DMS 273 (cell line): Measurements from ENCODE around the gene EFNB1.

Source experiments
- DNase-seq: peaks from one replicate; lab custom pipeline; 2025; ENCODE audit not compliant: unreplicated experiment; lab: John Stamatoyannopoulos, UW

EFNB1 gene

DNA sequence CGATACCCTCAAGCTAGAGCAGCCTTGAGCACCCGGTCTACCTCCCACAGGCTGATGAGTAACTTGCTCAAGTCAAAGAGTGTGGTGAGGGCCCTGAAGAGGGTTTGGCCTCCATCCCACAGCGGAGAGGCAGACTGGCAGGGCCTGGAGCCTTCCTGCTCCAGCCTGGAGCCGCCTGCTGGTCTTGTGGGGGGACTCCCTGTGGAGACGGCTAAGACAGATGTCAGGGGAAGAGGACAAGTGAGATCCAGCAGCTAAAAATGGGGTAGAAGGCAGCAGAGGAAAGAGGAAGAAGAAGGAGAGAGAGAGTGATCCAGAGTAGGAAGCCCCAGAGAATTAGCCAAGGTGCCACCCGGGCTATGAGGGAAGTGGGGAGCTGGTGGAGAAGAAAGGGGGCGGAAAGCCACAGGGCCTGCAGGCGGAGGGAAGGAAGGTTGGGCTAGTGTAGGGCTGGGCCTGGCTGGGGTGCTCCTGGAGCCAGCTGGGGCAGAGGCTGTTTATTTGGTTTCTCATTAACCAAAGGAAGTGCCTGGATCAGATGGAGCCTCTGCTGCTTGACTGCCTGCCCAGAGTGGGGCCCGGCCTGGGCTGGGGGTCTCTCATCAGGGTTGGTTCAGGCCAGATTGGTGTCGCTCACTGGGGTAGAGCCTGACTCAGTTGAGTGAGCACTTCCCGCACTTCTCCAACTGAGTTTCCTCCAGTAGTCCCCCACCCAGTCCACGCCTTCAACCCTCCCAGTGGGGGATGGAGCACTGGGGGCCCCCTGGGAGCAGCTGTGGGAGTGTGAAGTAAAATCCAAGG lies 14.2 kb downstream of the EFNB1 start:
- DNase-seq = peak; percentile 88

DNA sequence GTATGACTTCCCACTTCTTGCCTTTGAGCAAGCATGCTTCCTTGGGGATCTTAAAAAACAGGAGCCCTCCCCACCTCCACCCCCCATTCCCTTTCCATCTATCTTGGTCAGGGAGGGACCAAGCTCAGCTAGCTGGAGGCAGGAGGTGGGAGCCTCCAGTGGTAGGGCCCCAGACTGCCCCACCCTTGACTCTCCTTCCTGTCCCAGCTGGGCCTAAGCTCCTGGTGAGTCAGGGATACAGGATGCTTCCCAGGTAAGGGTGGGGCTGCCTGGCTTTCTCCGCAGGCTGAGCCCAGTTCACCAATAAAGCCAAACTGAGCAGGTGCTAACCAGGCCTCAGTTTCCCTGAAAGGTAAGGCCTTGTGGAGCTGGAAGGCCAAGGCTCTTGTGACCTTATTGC lies 15.2 kb downstream of the EFNB1 start:
- no peak for DNase-seq

DNA sequence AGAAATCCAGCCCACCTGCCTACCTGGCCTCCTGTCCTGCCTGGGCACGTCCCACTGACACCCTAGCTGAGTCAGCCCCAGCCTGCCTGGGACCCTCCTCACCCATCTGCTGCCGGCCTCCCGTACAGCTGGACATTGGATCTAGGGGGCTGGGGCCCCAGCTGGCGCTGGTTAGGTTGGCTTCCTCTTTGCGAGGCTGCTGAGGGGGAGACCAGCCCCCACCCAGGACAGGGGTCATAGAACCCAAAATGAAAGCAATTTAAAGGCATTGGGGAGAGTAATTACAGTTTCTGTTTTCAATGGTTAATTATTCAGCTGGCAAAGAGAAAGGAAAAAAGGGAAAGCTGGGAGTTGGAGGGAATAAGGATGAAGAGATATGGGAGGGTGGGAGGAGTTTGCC lies 15.8 kb downstream of the EFNB1 start:
- DNase-seq = peak; percentile 27

DNA sequence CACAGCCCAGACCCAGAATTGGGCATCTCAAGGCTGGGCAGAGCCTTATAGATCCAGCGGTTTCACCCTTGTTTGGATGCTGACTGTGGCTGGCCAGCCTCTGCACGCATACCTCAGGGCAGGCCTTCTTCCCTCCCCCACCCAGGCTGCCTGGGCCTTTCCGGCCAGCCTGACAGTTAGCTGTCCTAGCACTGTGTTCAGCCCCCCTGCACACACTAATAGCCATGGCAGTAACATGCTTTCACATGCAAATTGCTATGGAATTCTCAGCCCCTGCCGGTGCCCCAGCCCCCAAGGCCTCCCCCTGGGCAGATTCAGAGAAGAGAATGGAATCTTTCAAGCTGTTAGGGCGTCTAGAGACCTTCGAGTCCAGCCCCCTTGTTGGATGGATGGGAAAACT lies 17.7 kb downstream of the EFNB1 start:
- no peak for DNase-seq

DNA sequence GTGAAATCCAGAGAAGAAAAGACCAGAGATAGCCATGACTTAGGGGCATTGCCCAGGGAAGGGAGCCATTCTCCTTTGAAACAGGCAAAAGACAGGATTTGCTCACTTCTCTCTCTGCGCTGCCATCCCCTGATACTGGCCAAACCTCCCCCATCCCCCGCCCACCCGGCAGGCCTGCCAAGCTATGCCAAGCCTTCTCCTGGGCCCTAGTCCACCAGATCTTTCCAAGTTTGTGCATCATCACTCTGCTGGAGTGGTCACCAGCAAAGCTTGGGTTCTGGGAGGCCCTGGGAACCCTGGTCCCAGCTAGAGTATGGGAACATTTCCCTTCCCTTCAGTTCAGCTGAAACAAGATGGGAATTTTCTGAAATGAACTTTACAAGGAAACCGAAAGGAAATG lies 18.4 kb downstream of the EFNB1 start:
- DNase-seq = no peak

DNA sequence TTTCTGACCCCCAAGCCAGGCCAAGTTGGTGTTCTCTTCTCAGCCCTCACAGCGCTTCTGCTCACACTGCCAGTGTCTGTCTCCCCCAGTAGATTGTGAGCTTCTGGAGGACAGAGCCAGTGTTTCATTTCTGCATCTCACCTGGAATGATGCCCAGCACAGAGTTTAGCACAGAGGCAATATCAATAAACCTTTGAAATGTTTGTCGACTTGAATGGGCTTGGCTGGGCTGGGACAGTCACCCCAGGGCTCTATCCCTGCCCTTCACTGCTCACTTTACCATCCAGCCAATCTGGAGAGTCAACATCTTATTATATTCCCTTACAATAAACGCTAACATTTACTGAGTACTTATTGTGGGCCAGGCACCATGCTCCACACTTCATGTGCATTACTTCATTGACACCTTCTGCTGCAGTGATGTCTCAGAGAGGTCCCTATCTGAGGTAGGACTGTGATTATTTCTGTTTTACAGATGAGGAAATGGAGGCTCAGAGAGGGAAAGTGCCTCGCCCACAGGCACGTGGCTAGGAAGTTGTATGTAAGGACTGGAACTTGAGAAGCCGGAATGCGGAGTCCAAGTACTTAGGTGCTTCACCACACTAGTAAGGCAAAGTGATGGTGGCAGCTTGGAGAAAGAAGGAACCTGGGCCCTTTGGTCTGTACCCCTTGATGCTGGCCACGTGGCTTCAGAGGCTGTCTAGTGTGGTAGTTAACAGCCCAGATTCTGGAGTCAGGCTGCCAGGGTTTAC lies 19.5 kb downstream of the EFNB1 start:
- DNase-seq = no peak

DNA sequence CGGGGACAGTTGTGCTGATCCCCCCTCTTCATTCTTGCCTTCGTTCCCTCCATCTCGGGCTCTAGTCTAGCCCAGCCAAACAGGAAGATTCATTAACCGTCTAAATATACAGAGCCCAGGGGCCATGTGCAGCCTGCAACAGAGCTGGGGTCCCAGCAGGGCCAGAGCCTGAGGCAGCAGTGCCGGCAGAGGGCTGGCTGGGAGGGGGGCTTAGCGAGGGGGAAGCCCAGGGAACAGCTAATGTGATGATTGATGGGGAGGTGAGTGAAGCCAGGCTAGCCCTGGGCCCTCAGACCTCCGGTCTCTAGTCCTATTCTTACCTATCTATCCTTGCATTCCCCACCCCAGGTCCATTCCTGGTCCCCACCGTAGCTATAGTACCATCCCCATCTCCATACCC lies 22.3 kb downstream of the EFNB1 start:
- no peak for DNase-seq

DNA sequence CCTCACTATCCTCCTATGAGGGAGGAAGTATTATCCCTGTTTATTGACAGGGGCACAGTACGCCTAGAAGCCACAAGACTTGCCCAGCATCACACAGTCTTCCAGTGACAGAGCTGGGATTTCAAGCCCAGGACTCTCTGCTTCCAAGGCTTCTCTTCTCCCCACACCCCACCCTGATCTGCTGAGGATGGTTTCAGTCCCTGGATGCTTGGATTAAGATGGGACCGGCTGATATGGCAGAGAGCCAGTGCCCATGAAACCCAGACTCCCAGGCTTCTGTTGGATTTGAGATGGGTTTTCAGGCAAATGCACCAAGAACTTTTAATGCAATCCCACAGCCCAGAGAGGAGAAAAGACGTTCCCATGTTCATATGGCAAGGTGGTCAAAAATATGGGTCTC lies 23.2 kb downstream of the EFNB1 start:
- DNase-seq = no peak

DNA sequence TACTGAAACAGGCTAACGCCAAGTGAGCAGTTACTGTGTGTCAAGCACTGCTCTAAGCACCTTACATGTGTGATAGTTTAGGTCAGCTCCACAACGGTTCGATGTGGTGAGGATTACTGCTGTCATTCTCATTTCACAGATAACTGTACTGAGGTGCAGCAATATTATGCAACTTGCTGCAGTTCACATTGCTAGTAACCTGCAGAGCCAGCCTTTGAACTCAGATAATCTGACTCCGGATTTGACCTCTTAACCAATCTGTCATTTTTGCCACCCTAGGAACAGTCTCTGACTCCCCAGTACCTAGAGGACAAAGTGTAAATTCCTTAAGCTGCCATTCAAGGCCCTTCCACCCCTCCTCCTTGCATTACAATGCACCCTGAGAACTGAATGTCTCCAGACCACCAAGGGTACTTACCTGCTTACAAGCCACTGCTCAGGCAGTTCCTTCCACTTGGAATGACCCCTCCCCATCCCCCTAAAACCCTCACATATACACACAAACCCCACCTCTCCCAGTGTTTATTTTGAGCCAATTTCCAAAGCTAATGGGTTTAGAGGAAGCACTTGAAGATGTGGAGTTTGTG lies 24.9 kb downstream of the EFNB1 start:
- DNase-seq = no peak

DNA sequence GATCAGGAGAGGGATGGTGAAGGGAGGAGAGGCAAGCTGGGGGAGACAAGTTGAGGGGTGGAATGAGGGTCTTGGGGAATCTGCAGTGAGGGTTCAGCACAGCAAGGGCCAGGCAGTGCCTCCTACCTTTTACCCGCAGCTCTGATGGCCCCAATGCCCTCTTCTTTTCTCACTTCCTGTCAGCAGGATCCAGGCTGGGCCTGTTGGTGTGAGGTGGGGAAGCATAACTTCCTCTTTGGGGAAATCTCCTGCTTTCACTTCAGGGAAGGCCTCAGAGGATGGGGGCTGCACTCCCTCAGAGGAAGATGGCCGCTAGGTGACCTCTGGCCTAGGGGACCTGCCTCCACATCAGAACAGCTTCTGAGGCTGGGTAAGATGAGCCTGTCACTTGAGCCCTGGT lies 36.5 kb downstream of the EFNB1 start:
- DNase-seq = no peak

DNA sequence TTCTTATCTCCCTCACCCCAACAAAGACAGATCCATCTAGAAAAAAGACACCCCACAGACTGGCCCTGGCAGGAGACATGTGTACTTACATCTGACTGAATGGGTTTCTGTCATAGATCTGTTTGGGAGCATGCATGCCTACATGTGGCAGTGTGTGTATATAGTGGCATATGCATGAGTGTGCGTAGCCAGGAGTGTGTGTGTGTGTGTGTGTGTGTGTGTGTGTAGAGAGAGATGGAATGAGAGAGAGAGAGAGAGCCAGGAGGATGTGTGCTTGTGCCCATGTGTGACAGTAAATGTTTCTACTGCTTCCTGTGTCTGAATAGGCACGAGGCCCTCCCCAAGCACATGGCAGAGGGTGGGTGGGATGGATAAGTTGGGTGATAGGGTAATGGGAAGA lies 37.1 kb downstream of the EFNB1 start:
- no peak for DNase-seq

DNA sequence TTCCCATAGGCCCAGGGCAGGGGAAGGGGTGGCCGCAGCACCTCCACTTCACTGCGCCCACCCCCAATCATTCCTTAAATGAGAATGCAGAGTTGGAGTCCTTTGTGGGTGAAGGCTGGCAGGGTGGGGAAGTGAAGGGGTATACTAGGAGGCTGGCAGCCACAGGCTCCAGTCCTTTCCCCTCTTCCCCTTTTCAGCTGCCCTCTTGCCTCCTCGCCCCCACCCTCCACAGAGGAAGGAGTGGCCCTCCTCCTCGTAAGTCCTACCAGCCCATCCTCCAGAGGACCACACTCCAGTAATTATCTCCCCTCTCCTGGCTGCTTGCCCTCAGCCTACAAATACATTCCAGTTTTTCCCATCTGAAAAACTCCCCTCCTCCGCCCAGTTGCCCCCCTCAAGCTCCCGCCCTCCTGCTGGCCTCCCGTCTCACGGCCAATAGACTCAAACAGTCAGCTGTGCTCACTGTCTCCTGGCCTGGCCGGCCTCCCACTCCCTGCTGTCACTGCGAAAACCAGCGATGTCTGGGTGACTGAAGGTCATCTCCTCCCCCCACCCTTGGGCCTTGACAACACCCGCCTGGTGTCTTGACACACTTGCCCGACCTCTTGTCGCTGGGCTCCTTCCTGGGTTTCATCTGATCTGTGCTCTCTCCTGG lies 38.8 kb downstream of the EFNB1 start:
- DNase-seq = no peak

DNA sequence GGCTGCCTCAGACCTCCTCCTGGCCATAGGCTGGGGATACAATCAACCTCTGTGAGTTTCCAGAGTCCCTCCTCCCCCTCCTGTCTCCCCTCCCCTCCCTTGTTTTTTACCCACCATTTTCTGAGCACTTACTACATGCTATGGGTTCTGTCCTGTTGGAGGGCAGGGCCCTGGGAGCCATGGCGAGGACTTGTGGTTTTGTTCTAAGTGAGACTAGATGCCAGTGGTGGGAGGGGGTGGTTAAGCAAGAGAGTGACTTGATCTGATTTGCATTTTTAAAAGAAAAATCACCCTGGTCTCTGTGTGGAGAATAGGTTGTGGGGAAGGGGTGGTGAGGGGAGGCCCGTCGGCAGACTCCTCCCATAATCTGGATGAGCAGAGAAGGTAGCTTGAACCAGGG lies 39.5 kb downstream of the EFNB1 start:
- no peak for DNase-seq

DNA sequence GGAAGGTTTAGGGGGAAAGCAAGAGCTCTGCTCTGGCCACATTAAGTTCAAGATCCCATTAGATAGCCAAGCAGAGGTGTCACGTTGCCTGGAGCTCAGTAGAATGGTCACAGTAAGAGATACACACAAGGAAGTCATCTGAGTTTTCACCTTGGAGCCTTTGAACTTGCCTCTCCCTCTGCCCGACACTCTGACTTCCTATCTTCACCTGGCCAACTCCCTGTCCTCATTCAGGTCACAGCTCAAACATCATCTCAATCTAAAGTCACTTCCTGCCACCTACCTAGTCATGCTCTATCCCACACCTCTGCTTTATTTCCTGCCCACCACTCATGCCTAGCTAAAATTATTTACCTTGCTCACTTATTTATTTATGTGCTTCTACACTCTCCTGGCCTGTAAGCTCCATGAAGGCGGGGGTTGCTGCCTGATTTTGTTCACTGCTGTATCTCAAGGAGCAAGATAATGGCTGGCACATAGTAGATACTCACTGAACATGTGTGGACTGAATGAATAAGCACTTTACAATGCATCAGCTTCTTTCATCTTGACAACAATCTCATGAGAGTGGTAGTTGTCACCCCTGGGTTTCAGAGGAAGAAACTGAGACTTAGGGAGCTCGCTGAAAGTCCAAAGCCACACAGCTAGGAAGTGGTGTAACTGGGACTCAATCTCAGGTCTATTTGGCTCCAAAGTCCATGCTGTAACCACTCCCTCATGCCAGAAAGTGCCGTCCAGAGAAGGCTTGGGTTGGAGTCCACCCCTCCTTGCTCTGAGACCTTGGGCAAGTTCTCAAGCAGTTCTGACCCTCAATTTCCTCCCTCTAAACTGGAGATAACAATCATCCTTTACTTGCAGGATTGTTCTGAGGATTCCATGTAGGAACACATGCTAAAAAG lies 40.3 kb downstream of the EFNB1 start:
- DNase-seq = no peak

DNA sequence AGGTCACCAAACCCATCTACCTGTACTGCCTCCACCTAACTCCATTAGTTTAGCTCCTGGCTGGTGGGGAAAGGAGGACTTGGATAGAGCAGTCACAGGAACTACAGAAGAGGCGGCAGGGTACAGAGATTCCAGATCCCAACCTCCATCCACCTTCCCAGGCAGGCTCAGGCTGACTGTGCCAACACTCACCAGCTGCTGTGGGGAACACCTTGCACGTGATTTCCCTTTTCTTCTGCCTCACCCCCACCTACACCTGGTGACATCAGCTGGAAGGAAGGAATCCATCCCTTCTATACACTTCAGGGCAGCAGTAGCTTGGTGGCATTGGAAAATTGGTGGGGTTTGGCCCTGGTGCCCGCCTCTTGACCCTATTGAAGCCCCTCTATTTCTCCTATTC lies 41.5 kb downstream of the EFNB1 start:
- no peak for DNase-seq

DNA sequence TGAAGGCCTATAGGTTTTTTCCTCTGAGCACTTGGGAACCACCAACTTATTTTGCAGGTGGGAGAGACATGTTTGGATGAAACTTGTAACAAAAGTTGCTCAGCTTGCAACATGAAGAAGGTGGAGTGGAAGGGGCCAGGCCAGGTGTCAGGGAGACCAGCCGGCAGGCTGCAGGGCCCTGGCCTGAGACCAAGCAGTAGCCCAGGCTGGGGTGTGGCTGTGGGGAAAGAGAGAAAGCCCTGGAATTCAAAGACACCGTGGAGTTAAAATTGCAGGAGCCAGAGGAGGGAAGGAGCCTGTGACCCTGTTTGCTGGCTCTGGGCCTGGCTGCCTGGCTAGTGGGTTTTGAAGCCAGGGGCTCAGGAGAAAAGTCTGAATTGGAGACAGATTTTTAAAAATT lies 43.4 kb downstream of the EFNB1 start:
- DNase-seq = no peak

DNA sequence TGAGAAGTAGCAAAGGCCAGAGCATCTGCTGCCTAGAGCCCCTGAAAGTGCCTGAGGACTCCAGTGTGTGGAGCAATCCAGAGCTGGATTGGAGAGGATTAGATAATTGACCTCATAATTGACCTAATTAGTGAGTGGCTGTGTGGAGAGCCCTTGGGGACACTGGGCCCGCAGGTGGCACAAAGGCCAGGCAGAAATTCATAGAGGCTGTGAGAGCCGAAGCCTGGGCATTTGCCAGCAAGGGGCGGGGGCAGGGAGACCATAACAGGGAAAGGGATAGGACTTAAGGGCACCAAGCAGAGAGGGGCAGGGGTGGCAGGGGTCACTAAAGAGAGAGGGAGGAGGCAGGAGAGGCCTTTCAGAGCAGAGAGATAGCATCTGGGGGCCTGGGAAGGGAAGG lies 45.3 kb downstream of the EFNB1 start:
- no peak for DNase-seq

DNA sequence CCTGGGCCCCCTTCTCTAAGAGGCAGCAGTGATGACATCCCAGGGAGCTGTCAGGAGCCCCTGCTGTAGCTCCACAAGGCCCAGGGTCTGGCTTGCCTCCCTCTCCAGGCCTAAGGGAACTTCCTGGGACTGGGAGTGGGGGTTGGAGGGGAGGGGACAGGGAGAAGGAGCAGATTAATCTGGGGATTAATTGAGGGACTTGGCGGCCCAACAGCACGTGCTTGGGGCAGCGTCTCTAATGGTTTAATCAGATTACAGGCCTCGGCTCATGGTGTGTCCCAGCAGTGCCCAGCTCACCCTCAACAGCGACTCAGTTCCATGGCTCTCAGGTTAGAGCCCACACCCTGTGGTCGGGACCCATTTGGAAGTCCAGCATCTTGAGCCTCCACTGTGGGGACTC lies 47.9 kb downstream of the EFNB1 start:
- DNase-seq = no peak

DNA sequence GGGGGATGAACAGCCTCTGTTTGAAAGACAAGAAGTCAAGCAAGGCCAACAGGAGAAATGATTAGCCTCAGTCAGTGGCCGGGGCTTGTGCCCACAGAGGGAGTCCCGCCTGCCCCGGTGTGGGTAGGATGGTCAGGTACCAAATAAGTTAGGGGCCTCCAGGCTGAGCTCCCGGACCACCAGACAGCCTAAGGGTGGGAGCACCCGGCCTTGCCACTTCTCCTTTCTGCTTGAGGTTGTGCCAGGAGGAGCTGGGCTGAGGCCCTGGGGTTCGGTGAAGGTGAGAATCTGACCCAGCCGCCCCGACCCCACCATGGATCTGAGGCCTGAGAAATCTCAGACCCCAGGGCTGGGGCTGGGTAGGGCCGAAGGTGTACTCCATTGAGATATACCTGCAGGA lies 48.8 kb downstream of the EFNB1 start:
- no peak for DNase-seq

DNA sequence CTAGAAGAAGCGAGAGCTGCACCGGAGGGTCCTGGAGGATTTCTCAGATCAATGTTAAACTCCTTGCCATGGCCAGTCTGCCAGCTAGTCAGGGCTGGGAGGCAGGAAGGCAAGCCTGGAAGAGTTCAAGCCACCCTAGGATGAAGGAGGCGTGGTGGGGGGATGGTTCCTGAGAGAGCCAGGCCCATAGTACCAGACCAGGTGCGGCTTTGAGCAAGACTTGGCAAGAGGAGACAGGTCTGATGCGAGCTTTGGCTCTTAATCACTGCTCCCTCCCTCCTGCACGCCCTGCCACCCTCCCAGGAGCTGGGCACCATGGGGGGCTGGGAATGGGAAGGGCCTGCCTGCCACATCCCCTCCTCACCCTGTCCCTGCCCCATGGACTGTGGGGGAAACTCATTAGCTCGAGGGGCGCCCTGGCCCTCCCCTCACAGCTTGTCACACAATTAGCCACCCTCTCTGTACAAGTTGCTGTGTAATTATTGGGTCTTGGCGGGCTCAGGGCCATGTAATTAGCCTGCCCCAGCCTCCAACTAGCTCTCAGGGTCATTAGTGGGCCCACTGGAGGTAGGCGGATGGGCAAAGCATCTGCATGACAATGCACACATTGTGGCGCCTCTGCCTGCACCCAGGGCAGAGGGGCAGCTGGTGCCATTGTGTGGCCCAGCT lies 50.3 kb downstream of the EFNB1 start:
- DNase-seq = peak; percentile 18
